GM12878 (cell line): ENCODE results near the gene ARMH1. TPM values are rescaled to one million over a fixed set of nuclear protein-coding genes. Genes with fewer than 3 reads are reported as not detected.
A peak's percentile ranks its signal among the peaks of the same experiment; 100 is the strongest.

Experiments
- BACH1 ChIP-seq: fragments of 450-650 bp; IDR thresholded peaks from 2 replicates; pipeline ENCODE4 v1.6.1; 2017; ENCODE audit warnings: mild to moderate bottlenecking, borderline replicate concordance
- BCL11A ChIP-seq: IDR thresholded peaks from 2 replicates; pipeline ENCODE4 v1.6.1; 2011; ENCODE audit warnings: low read depth, low read length
- BRCA1 ChIP-seq: IDR thresholded peaks from 2 replicates; pipeline ENCODE4 v1.6.1; 2011; ENCODE audit warnings: low read depth, low read length, improper control_type of control experiment
- ESRRA ChIP-seq: IDR thresholded peaks from 2 replicates; pipeline ENCODE4 v1.6.1; 2012; ENCODE audit warnings: mild to moderate bottlenecking, low read length, improper control_type of control experiment
- IKZF1 ChIP-seq: fragments of 450-650 bp; conservative IDR thresholded peaks from 2 replicates; pipeline ENCODE4 v1.6.1; 2017; ENCODE audit warnings: antibody characterized with exemption, mild to moderate bottlenecking
- MEF2A ChIP-seq: IDR thresholded peaks from 2 replicates; pipeline ENCODE4 v1.6.1; 2011; ENCODE audit warnings: low read depth, mild to moderate bottlenecking, low read length, moderate library complexity; ENCODE audit not compliant: insufficient read depth
- MTA3 ChIP-seq: IDR thresholded peaks from 2 replicates; pipeline ENCODE4 v1.6.1; 2012; ENCODE audit warnings: low read length, inconsistent platforms, borderline replicate concordance
- MXI1 ChIP-seq: fragments of 150-350 bp; IDR thresholded peaks from 2 replicates; pipeline ENCODE4 v1.6.1; 2011; ENCODE audit warnings: low read depth, mild to moderate bottlenecking, inconsistent platforms, low read length, improper control_type of control experiment
- NFYA ChIP-seq: IDR thresholded peaks from 2 replicates; pipeline ENCODE4 v1.6.1; 2011; ENCODE audit warnings: low read depth, mild to moderate bottlenecking, low read length, improper control_type of control experiment, borderline replicate concordance
- POLR2AphosphoS5 ChIP-seq: IDR thresholded peaks from 2 replicates; pipeline ENCODE4 v1.6.1; 2011; ENCODE audit warnings: mild to moderate bottlenecking, low read length, inconsistent platforms
- POU2F2 ChIP-seq: IDR thresholded peaks from 3 replicates; pipeline ENCODE4 v1.6.1; 2011; ENCODE audit warnings: low read depth, mild to moderate bottlenecking, low read length, borderline replicate concordance
- RUNX3 ChIP-seq: IDR thresholded peaks from 2 replicates; pipeline ENCODE4 v1.6.1; 2012; ENCODE audit warnings: low read length, inconsistent platforms
- SIX5 ChIP-seq: IDR thresholded peaks from 2 replicates; pipeline ENCODE4 v1.6.1; 2011; ENCODE audit warnings: mild to moderate bottlenecking, low read depth, low read length, moderate library complexity; ENCODE audit not compliant: severe bottlenecking
- SPI1 ChIP-seq: IDR thresholded peaks from 2 replicates; pipeline ENCODE4 v1.6.1; 2011; ENCODE audit warnings: low read depth, mild to moderate bottlenecking, low read length, moderate library complexity, borderline replicate concordance; ENCODE audit not compliant: insufficient read depth
- SUZ12 ChIP-seq: fragments of 200-600 bp; sonication (generic); IDR thresholded peaks from one replicate; pipeline ENCODE4 v1.6.1; 2018; ENCODE audit warnings: antibody characterized with exemption, mild to moderate bottlenecking; ENCODE audit not compliant: unreplicated experiment
- YY1 ChIP-seq: IDR thresholded peaks from 2 replicates; pipeline ENCODE4 v1.6.1; 2011; ENCODE audit warnings: low read depth, mild to moderate bottlenecking, low read length
- ZNF207 ChIP-seq: fragments of 450-650 bp; IDR thresholded peaks from 2 replicates; pipeline ENCODE4 v1.6.1; 2014; ENCODE audit warnings: antibody characterized with exemption, mild to moderate bottlenecking, borderline replicate concordance
- polyA plus RNA-seq, 11 experiments: library from polyadenylated mRNA; depleted of rRNA in 4 of 11; unstranded in 6 of 11; stranded (reverse) in 5 of 11; fragments of >200 nt; fragmentation: Nextera tagmentation in 4 of 11; fragmentation: Illumina TruSeq in 1 of 11; extraction: Ambion mirVana in 4 of 11; extraction: Trizol in 1 of 11; gene quantifications; 1 replicate in 1 of 11; 2 replicates in 10 of 11; pipeline versions ENCODE4 v1.2.1 to v1.2.3, GENCODE V29; 2011 to 2016; ENCODE audit warnings: inconsistent platforms in 2 of 11, missing spikeins in 2 of 11, low read depth in 1 of 11
- total RNA-seq, 4 experiments: library from RNA; depleted of rRNA in 3 of 4; stranded (reverse); fragments of >200 nt in 3 of 4; fragmentation: Illumina TruSeq in 1 of 4; extraction: Trizol in 1 of 4; gene quantifications; 2 replicates each; pipeline versions ENCODE4 v1.2.1 to v1.2.3, GENCODE V29; 2013 to 2021
- TF ChIP-seq, protein P1 (sequence below): fragments of 450-650 bp; IDR thresholded peaks from 2 replicates; pipeline ENCODE4 v1.6.1; 2017; ENCODE audit warnings: antibody characterized with exemption, mild to moderate bottlenecking, moderate library complexity
- TF ChIP-seq, protein P2 (sequence below): fragments of 450-650 bp; IDR thresholded peaks from 2 replicates; pipeline ENCODE4 v1.6.1; 2018; ENCODE audit warnings: borderline replicate concordance, mild to moderate bottlenecking; ENCODE audit not compliant: partially characterized antibody
- TF ChIP-seq, protein P3 (sequence below): fragments of 450-650 bp; IDR thresholded peaks from 2 replicates; pipeline ENCODE4 v1.6.1; 2017; ENCODE audit warnings: low read depth, mild to moderate bottlenecking, moderate library complexity
- TF ChIP-seq, protein P4 (sequence below): fragments of 450-650 bp; IDR thresholded peaks from 2 replicates; pipeline ENCODE4 v1.6.1; 2016; ENCODE audit warnings: mild to moderate bottlenecking

ARMH1 gene
- total and polyA plus RNA-seq, 10 of the 15 experiments (the other 5 are each of a cell fraction or from before 2014, with no cell fraction given): 0.93 to 43.9 (median 8.2) TPM

DNA sequence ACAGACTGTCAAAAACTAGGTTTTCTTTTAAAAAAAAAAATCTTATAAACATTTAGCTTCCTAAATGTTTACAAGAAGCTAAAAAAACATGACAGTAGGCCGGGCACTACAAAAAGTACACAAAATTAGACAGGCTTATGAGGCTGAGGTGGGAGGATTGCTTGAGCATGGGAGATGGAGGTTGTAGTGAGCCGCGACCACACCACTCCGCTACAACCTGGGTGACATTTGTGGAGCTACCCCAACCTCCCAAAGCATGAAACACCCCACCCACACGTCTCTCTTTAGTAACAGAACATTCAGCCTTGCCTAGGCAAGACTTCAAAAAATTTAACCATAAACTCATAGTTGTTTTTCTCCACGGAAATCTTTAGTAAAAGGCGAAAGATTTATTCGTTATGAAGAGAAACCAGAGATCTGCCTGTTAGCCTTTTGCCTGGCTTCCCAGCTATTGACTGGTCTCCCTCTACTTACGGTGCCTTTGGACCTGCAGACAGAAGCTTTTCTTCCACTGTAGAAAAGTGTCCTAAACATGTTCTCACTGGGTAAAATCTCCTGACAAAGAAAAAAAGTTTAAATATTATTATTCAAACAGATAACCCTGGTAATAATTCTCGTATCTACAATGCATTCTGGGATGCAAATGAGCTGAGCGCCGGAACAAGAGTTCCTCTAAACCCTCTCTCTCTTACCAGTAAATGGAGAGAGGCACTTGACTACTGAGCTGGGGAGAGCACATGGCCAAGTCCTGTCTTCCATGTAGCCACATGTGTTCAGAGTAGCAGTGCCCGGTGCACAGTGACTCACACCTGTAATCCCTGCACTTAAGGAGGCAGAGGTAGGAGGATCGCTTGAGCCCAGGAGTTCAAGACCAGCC, 47.2 kb downstream of the ARMH1 start (continued):
- TF ChIP-seq, protein P1, sequence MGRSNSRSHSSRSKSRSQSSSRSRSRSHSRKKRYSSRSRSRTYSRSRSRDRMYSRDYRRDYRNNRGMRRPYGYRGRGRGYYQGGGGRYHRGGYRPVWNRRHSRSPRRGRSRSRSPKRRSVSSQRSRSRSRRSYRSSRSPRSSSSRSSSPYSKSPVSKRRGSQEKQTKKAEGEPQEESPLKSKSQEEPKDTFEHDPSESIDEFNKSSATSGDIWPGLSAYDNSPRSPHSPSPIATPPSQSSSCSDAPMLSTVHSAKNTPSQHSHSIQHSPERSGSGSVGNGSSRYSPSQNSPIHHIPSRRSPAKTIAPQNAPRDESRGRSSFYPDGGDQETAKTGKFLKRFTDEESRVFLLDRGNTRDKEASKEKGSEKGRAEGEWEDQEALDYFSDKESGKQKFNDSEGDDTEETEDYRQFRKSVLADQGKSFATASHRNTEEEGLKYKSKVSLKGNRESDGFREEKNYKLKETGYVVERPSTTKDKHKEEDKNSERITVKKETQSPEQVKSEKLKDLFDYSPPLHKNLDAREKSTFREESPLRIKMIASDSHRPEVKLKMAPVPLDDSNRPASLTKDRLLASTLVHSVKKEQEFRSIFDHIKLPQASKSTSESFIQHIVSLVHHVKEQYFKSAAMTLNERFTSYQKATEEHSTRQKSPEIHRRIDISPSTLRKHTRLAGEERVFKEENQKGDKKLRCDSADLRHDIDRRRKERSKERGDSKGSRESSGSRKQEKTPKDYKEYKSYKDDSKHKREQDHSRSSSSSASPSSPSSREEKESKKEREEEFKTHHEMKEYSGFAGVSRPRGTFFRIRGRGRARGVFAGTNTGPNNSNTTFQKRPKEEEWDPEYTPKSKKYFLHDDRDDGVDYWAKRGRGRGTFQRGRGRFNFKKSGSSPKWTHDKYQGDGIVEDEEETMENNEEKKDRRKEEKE: peak; percentile 78
- TF ChIP-seq POU2F2: peak; percentile 100
- TF ChIP-seq IKZF1: peak; percentile 86
- peak; percentile 100 for TF ChIP-seq POLR2AphosphoS5
- peak; percentile 47 for TF ChIP-seq SIX5
- peak; percentile 100 for TF ChIP-seq MTA3
- TF ChIP-seq, protein P2, sequence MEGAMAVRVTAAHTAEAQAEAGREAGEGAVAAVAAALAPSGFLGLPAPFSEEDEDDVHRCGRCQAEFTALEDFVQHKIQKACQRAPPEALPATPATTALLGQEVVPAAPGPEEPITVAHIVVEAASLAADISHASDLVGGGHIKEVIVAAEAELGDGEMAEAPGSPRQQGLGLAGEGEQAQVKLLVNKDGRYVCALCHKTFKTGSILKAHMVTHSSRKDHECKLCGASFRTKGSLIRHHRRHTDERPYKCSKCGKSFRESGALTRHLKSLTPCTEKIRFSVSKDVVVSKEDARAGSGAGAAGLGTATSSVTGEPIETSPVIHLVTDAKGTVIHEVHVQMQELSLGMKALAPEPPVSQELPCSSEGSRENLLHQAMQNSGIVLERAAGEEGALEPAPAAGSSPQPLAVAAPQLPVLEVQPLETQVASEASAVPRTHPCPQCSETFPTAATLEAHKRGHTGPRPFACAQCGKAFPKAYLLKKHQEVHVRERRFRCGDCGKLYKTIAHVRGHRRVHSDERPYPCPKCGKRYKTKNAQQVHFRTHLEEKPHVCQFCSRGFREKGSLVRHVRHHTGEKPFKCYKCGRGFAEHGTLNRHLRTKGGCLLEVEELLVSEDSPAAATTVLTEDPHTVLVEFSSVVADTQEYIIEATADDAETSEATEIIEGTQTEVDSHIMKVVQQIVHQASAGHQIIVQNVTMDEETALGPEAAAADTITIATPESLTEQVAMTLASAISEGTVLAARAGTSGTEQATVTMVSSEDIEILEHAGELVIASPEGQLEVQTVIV: no peak
- peak; percentile 100 for TF ChIP-seq BCL11A
- TF ChIP-seq, protein P3, sequence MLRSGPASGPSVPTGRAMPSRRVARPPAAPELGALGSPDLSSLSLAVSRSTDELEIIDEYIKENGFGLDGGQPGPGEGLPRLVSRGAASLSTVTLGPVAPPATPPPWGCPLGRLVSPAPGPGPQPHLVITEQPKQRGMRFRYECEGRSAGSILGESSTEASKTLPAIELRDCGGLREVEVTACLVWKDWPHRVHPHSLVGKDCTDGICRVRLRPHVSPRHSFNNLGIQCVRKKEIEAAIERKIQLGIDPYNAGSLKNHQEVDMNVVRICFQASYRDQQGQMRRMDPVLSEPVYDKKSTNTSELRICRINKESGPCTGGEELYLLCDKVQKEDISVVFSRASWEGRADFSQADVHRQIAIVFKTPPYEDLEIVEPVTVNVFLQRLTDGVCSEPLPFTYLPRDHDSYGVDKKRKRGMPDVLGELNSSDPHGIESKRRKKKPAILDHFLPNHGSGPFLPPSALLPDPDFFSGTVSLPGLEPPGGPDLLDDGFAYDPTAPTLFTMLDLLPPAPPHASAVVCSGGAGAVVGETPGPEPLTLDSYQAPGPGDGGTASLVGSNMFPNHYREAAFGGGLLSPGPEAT: peak; percentile 76
- TF ChIP-seq, protein P4, sequence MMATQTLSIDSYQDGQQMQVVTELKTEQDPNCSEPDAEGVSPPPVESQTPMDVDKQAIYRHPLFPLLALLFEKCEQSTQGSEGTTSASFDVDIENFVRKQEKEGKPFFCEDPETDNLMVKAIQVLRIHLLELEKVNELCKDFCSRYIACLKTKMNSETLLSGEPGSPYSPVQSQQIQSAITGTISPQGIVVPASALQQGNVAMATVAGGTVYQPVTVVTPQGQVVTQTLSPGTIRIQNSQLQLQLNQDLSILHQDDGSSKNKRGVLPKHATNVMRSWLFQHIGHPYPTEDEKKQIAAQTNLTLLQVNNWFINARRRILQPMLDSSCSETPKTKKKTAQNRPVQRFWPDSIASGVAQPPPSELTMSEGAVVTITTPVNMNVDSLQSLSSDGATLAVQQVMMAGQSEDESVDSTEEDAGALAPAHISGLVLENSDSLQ: peak; percentile 61
- peak; percentile 95 for TF ChIP-seq YY1
- TF ChIP-seq ESRRA: no peak; the same call in 1 of the 2 replicates
- peak; percentile 100 for TF ChIP-seq BACH1
- TF ChIP-seq MXI1: peak; percentile 69; the same call in 1 of the 2 replicates
- TF ChIP-seq BRCA1: no peak
- TF ChIP-seq NFYA: no peak
- peak; percentile 95 for TF ChIP-seq MEF2A
- TF ChIP-seq SUZ12: no peak
- TF ChIP-seq RUNX3: peak; percentile 96
- TF ChIP-seq ZNF207: peak; percentile 95; the same call in 1 of the 2 replicates
- peak; percentile 45; the same call in 1 of the 2 replicates for TF ChIP-seq SPI1
